Endothelial cell of umbilical vein (primary cell): ENCODE data around the gene SFXN4. TPM values are rescaled to one million over a fixed set of nuclear protein-coding genes. Genes with fewer than 3 reads are reported as not detected.

Experiments used
- BruUV-seq: library from RNA; stranded (reverse); fragments of 400-500 nt; replicated peaks from 2 replicates; lab custom pipeline; 2021; lab: Mats Ljungman, UMichigan
- CTCF ChIA-PET: fragments of 300-600, 350-600 bp; sonication (Branson Sonifier 250); formaldehyde crosslinking; loops from one replicate; lab custom pipeline; 2021; ENCODE audit warnings: antibody characterized with exemption, inconsistent platforms; lab: Charles Lee
- POLR2A ChIA-PET: fragments of 300-600, 350-600 bp; sonication (Branson Sonifier 250); formaldehyde crosslinking; loops from one replicate; lab custom pipeline; 2021; ENCODE audit warnings: antibody characterized with exemption, inconsistent platforms; lab: Charles Lee
- DNase-seq: peaks from one replicate; pipeline ENCODE4 v3.0.0-alpha.2; 2011; ENCODE audit warnings: low read depth, low spot score
- FAIRE-seq: peaks from 2 replicates; lab custom pipeline; 2011; peaks lifted over from hg19 to GRCh38; lab: Jason Lieb, UNC
- H2AFZ ChIP-seq: 2 replicates; pipeline ENCODE4 v1.6.0; 2012; ENCODE audit warnings: low read depth, low read length, control low read depth, inconsistent platforms
- H3K27ac ChIP-seq: 2 replicates; pipeline ENCODE4 v1.5.1; 2011; ENCODE audit warnings: low read depth, mild to moderate bottlenecking, control low read depth, low read length, moderate library complexity; ENCODE audit not compliant: insufficient read depth
- H3K27me3 ChIP-seq, 2 experiments: 2 replicates each; pipeline versions ENCODE4 v1.6.0 to v1.6.1; 2011; ENCODE audit warnings: low read length in 2 of 2, mixed read lengths in 1 of 2; ENCODE audit not compliant: control insufficient read depth in 2 of 2, insufficient read depth in 2 of 2
- H3K36me3 ChIP-seq, 2 experiments: 2 replicates in 1 of 2; 3 replicates in 1 of 2; pipeline ENCODE4 v1.5.1; 2011; ENCODE audit warnings: low read length in 2 of 2, mild to moderate bottlenecking in 1 of 2, moderate library complexity in 1 of 2; ENCODE audit not compliant: control insufficient read depth in 2 of 2, insufficient read depth in 2 of 2; ENCODE audit errors: extremely low read depth in 1 of 2
- H3K4me1 ChIP-seq: 3 replicates; pipeline ENCODE4 v1.5.1; 2011; ENCODE audit warnings: mild to moderate bottlenecking, low read length; ENCODE audit not compliant: control insufficient read depth, insufficient read depth; ENCODE audit errors: extremely low read depth
- H3K4me2 ChIP-seq: 2 replicates; pipeline ENCODE4 v1.6.1; 2011; ENCODE audit warnings: low read length, control low read depth, mixed read lengths; ENCODE audit not compliant: insufficient read depth
- H3K4me3 ChIP-seq, 3 experiments: fragments of 200-600 bp in 1 of 3; sonication (generic), shearing (Covaris generic) in 1 of 3; replicated peaks in 1 of 3; 2 replicates each; pipeline ENCODE4 v1.5.1; 2011 to 2016; ENCODE audit warnings: control low read depth in 3 of 3, low read length in 3 of 3, mild to moderate bottlenecking in 2 of 3, inconsistent platforms in 1 of 3, low read depth in 1 of 3, moderate library complexity in 1 of 3; ENCODE audit not compliant: insufficient read depth in 1 of 3
- H3K79me2 ChIP-seq: 2 replicates; pipeline ENCODE4 v1.6.0; 2012; ENCODE audit warnings: low read length, inconsistent platforms; ENCODE audit not compliant: control insufficient read depth, insufficient read depth
- H3K9ac ChIP-seq: replicated peaks from 2 replicates; pipeline ENCODE3; 2011; ENCODE audit warnings: low read length, control low read depth; ENCODE audit not compliant: insufficient read depth; ENCODE audit errors: extremely low read depth
- H3K9me1 ChIP-seq: replicated peaks from 3 replicates; pipeline ENCODE4 v1.6.0; 2011; ENCODE audit warnings: mild to moderate bottlenecking, low read length; ENCODE audit not compliant: control insufficient read depth, insufficient read depth; ENCODE audit errors: extremely low read depth
- H3K9me3 ChIP-seq: replicated peaks from 2 replicates; pipeline ENCODE4 v1.5.1; 2012; ENCODE audit warnings: low read length, inconsistent platforms; ENCODE audit not compliant: control insufficient read depth, insufficient read depth
- H4K20me1 ChIP-seq: replicated peaks from 2 replicates; pipeline ENCODE3; 2011; ENCODE audit warnings: mild to moderate bottlenecking, low read length; ENCODE audit not compliant: control insufficient read depth, insufficient read depth; ENCODE audit errors: extremely low read depth
- EZH2 ChIP-seq: IDR thresholded peaks from 2 replicates; pipeline ENCODE4 v1.6.1; 2012; ENCODE audit warnings: borderline replicate concordance, low read depth, mild to moderate bottlenecking, moderate library complexity, low read length, inconsistent platforms; ENCODE audit not compliant: severe bottlenecking
- FOS ChIP-seq: IDR thresholded peaks from 2 replicates; pipeline ENCODE4 v1.6.1; 2011; ENCODE audit warnings: mild to moderate bottlenecking, low read length, moderate library complexity, borderline replicate concordance; ENCODE audit not compliant: insufficient read depth
- GATA2 ChIP-seq: IDR thresholded peaks from 2 replicates; pipeline ENCODE4 v1.7.0; 2011; ENCODE audit warnings: low read depth, mild to moderate bottlenecking, moderate library complexity, mixed read lengths, low read length; ENCODE audit not compliant: insufficient read length, insufficient read depth
- JUN ChIP-seq: IDR thresholded peaks from 2 replicates; pipeline ENCODE4 v1.6.1; 2011; ENCODE audit warnings: borderline replicate concordance, low read depth; ENCODE audit not compliant: insufficient read length, insufficient read depth
- MYC ChIP-seq: IDR thresholded peaks from one replicate; pipeline ENCODE4 v1.6.1; 2011; ENCODE audit warnings: mild to moderate bottlenecking, low read depth, low read length
- POLR2A ChIP-seq: IDR thresholded peaks from 2 replicates; pipeline ENCODE4 v1.6.1; 2012; ENCODE audit warnings: low read depth, mild to moderate bottlenecking, control low read depth, low read length
- POLR2AphosphoS5 ChIP-seq: IDR thresholded peaks from 2 replicates; pipeline ENCODE4 v1.6.1; 2012; ENCODE audit warnings: low read depth, mild to moderate bottlenecking, control low read depth, low read length, moderate library complexity; ENCODE audit not compliant: insufficient read depth
- dilution Hi-C: fragments of 300-500 bp; cut with MboI; formaldehyde crosslinking; loops from one replicate; pipeline ENCODE4 v1.15.0; 2019; ENCODE audit warnings: low sequenced_read_pairs; ENCODE audit not compliant: extremely low pct_ligation_motif_present
- intact Hi-C: fragments of 100-400 bp; cut with micrococcal nuclease; formaldehyde crosslinking; loops from one replicate; pipeline ENCODE4 v1.10.0; 2022
- polyA plus RNA-seq, 4 experiments: library from polyadenylated mRNA; depleted of rRNA in 3 of 4; stranded (reverse) in 3 of 4; unstranded in 1 of 4; fragments of >200 nt; gene quantifications; 2 replicates each; pipeline versions ENCODE4 v1.2.1 to v1.2.3, GENCODE V29; 2011 to 2012; ENCODE audit warnings: missing spikeins in 1 of 4
- total RNA-seq: library from RNA; stranded (reverse); gene quantifications from 2 replicates; pipeline ENCODE4 v1.2.3, GENCODE V29; 2021
- TF ChIP-seq, protein P1 (sequence below), 2 donors: IDR thresholded peaks; 1 replicate in 1 of 2; 2 replicates in 1 of 2; pipeline ENCODE4 v1.5.1; 2011; ENCODE audit warnings: low read length in 2 of 2, mild to moderate bottlenecking in 2 of 2, moderate library complexity in 2 of 2, control low read depth in 1 of 2, inconsistent platforms in 1 of 2, low read depth in 1 of 2; ENCODE audit not compliant: insufficient read depth in 1 of 2; ENCODE audit errors: extremely low read depth in 1 of 2
- TF ChIP-seq, protein P2 (sequence below): IDR thresholded peaks from 2 replicates; pipeline ENCODE4 v1.6.1; 2011; ENCODE audit not compliant: insufficient read depth, insufficient read length

SFXN4 gene
- total and polyA plus RNA-seq, 2 donors (not counting 3 experiments of a cell fraction or from before 2014, with no cell fraction given) = 11.1 to 14.5 TPM

DNA sequence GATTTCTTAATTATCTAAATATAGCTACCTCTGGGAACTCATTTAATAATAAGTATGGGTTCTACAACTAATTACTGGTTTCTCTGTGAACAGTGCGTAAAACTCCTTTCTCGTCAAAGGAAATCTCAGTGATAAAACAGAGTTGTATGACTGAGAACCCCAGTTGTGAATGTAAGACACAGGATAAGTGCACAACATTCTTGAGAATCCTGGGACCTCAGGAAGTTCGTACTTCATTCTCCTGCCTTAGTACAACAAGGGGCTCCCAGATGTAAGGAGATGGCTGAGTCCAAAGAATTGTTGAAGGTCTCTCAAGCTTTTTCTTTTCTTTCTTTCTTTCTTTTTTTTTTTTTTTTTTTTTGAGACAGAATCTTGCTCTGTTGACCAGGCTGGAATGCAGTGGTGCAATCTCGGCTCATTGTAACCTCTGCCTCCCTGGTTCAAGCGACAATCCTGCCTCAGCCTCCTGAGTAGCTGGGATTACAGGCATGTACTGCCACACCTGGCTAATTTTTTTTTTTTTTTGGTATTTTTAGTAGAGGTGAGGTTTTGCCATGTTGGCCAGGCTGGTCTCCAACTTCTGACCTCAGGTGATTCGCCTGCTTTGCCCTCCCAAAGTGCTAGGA is 49.1 kb downstream of the SFXN4 start:
- H3K4me3 ChIP-seq = no peak overlapping the region
- CTCF ChIA-PET = interaction anchor here (0.9 kb wide), 1 partner anchor 12 kb away, joined by 3 read pairs; no protein-coding TSS in a partner anchor
- H3K4me1 ChIP-seq = no peaks in the 10 kb centered on the region
- no TSS peak for BruUV-seq
- intact Hi-C loops = no loop called here
- no peak overlapping the region for H3K27ac ChIP-seq
- POLR2A ChIA-PET = no interaction called here
- DNase-seq = no peak
- dilution Hi-C loops = no loop called here
- H3K4me2 ChIP-seq = no peak overlapping the region
- no peak for FAIRE-seq
- H4K20me1 ChIP-seq = no peaks in the 10 kb centered on the region
- no peak overlapping the region for H2AFZ ChIP-seq
- H3K9me1 ChIP-seq = no peaks in the 10 kb centered on the region
- TF ChIP-seq, protein P1, sequence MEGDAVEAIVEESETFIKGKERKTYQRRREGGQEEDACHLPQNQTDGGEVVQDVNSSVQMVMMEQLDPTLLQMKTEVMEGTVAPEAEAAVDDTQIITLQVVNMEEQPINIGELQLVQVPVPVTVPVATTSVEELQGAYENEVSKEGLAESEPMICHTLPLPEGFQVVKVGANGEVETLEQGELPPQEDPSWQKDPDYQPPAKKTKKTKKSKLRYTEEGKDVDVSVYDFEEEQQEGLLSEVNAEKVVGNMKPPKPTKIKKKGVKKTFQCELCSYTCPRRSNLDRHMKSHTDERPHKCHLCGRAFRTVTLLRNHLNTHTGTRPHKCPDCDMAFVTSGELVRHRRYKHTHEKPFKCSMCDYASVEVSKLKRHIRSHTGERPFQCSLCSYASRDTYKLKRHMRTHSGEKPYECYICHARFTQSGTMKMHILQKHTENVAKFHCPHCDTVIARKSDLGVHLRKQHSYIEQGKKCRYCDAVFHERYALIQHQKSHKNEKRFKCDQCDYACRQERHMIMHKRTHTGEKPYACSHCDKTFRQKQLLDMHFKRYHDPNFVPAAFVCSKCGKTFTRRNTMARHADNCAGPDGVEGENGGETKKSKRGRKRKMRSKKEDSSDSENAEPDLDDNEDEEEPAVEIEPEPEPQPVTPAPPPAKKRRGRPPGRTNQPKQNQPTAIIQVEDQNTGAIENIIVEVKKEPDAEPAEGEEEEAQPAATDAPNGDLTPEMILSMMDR (IDR thresholded peaks at IDR 0.05; ENCODE audit: extremely low read depth in 1 of 2, insufficient read depth in 1 of 2, low read depth in 1 of 2, low read length in 2 of 2) = no peak
- TF ChIP-seq POLR2A (no peak), GATA2 (no peak), MYC (no peak), JUN (no peak), EZH2 (no peak), FOS (no peak), POLR2AphosphoS5 (no peak)
- TF ChIP-seq, protein P2, sequence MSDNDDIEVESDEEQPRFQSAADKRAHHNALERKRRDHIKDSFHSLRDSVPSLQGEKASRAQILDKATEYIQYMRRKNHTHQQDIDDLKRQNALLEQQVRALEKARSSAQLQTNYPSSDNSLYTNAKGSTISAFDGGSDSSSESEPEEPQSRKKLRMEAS = no peak
- H3K27me3 ChIP-seq = no peaks in the 10 kb centered on the region
- no peaks in the 10 kb centered on the region for H3K9me3 ChIP-seq
- H3K36me3 ChIP-seq = peaks cover 8 to 21% of the 10 kb centered on the region in 2 experiments
- no peak overlapping the region for H3K9ac ChIP-seq
- H3K79me2 ChIP-seq = no peaks in the 10 kb centered on the region
